Regular cardiac myocyte (primary cell): Measurements from ENCODE around the gene DEK. TPM values are rescaled to one million over a fixed set of nuclear protein-coding genes. Genes with fewer than 3 reads are reported as not detected.

ENCODE experiments used
- total RNA-seq: library from RNA; depleted of rRNA; stranded (reverse); fragments of >200 nt; gene quantifications from 2 replicates; pipeline ENCODE4 v1.2.3, GENCODE V29; 2014

The DEK gene
- total RNA-seq, result 87.9 and 181 TPM in 2 replicates

GRCh38 chr6:18264219-18264922 is at the start of gene DEK:
Gene DEK, minus strand, starts transcription at chr6:18264530. Its CDS starts 543 bp downstream, at chr6:18263987.

Other genes starting within 250 kb of the DEK start
- gene NHLRC1, start 141.9 kb downstream of the DEK start, total RNA-seq, result 2.1 and 2.8 TPM in 2 replicates
- gene TPMT, start 109.5 kb downstream of the DEK start, total RNA-seq, result 13.5 and 22.6 TPM in 2 replicates
- 18.4 and 21.4 TPM in 2 replicates for gene KDM1B, start 109.1 kb downstream of the DEK start, total RNA-seq
- 1.7 and 5.9 TPM in 2 replicates for gene RNF144B, start 122.8 kb upstream of the DEK start, total RNA-seq